Type B pancreatic cell (in vitro differentiated cells): ENCODE results near the gene RPS6KA5. TPM values are rescaled to one million over a fixed set of nuclear protein-coding genes. Genes with fewer than 3 reads are reported as not detected.

Experiments
- DNase-seq: peaks from one replicate; pipeline ENCODE4 v3.0.0; 2021; ENCODE audit warnings: mixed read lengths; ENCODE audit not compliant: unreplicated experiment; ENCODE audit errors: extremely low spot score
- H3K27ac Mint-ChIP-seq: 2 replicates; pipeline ENCODE4 v1.8.0; 2021; ENCODE audit warnings: mild to moderate bottlenecking, mixed read lengths
- H3K27me3 Mint-ChIP-seq: 2 replicates; pipeline ENCODE4 v1.8.0; 2021; ENCODE audit warnings: mixed read lengths
- H3K36me3 Mint-ChIP-seq: 2 replicates; pipeline ENCODE4 v1.8.0; 2021; ENCODE audit warnings: mixed read lengths
- H3K4me1 Mint-ChIP-seq: one replicate; pipeline ENCODE4 v1.8.0; 2021; ENCODE audit warnings: mixed read lengths; ENCODE audit not compliant: unreplicated experiment
- H3K4me3 Mint-ChIP-seq: 2 replicates; pipeline ENCODE4 v1.8.0; 2021; ENCODE audit warnings: mild to moderate bottlenecking, mixed read lengths
- H3K9me3 Mint-ChIP-seq: 2 replicates; pipeline ENCODE4 v1.8.0; 2021; ENCODE audit warnings: mixed read lengths
- total RNA-seq: library from RNA; stranded (reverse); gene quantifications from 2 replicates; pipeline ENCODE4 v1.2.1, GENCODE V29; 2021; ENCODE audit warnings: low replicate concordance
- TF ChIP-seq, protein P1 (sequence below): fragments of 200-600 bp; sonication (generic); conservative IDR thresholded peaks from 2 replicates; pipeline ENCODE4 v1.5.0; 2021; ENCODE audit warnings: antibody characterized with exemption, mild to moderate bottlenecking

Gene RPS6KA5
- total RNA-seq, 1 donor from 2014 or later, result 7.4 TPM

DNA sequence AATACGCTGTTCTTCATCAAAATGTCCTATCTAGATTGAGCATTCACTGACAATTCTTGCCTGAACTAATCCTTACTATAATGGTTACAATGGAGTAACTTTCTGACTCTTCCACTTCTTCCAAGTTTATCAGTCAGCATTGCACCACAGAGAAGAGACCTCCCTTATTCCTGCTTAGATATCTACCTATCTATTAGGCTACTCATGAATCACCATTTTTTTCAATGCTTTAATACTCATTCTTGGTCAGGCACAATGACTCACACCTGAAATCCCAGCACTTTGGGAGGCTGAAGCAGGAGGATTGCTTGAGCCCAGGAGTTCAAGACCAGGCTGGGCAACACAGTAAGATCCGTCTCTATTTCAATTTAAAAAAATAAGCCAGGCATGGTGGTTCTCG is 39.3 kb downstream of the RPS6KA5 start:
- no peak for DNase-seq
- Mint-ChIP-seq H3K36me3 (no peaks in the 10 kb centered on the region), H3K4me1 (no peaks in the 10 kb centered on the region), H3K27ac (no peak overlapping the region), H3K27me3 (no peaks in the 10 kb centered on the region), H3K9me3 (no peaks in the 10 kb centered on the region), H3K4me3 (no peak overlapping the region)
- TF ChIP-seq, protein P1, sequence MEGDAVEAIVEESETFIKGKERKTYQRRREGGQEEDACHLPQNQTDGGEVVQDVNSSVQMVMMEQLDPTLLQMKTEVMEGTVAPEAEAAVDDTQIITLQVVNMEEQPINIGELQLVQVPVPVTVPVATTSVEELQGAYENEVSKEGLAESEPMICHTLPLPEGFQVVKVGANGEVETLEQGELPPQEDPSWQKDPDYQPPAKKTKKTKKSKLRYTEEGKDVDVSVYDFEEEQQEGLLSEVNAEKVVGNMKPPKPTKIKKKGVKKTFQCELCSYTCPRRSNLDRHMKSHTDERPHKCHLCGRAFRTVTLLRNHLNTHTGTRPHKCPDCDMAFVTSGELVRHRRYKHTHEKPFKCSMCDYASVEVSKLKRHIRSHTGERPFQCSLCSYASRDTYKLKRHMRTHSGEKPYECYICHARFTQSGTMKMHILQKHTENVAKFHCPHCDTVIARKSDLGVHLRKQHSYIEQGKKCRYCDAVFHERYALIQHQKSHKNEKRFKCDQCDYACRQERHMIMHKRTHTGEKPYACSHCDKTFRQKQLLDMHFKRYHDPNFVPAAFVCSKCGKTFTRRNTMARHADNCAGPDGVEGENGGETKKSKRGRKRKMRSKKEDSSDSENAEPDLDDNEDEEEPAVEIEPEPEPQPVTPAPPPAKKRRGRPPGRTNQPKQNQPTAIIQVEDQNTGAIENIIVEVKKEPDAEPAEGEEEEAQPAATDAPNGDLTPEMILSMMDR, result no peak

DNA sequence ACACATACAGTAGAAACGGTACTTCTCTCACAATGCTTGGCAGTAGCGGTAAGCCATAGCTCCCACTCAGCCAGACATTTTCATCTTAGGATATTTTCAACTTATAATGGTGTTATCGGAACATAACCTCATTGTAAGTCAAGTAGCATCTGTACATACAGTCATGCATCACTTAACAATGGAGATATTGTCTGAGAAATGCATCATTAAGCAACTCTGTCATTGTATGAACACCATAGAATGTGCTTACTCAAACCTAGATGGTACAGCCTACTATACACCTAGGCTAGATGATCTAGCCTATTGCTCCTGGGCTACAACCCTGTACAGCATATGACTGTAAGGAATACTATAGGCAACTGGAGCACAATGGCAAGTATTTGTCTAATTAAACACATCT is 40.8 kb downstream of the RPS6KA5 start:
- TF ChIP-seq, protein P1, result no peak
- no peaks in the 10 kb centered on the region for H3K4me1 Mint-ChIP-seq
- no peak for DNase-seq
- no peaks in the 10 kb centered on the region for H3K9me3 Mint-ChIP-seq
- H3K4me3 Mint-ChIP-seq, result no peak overlapping the region
- no peaks in the 10 kb centered on the region for H3K27me3 Mint-ChIP-seq
- no peaks in the 10 kb centered on the region for H3K36me3 Mint-ChIP-seq
- H3K27ac Mint-ChIP-seq, result no peak overlapping the region

DNA sequence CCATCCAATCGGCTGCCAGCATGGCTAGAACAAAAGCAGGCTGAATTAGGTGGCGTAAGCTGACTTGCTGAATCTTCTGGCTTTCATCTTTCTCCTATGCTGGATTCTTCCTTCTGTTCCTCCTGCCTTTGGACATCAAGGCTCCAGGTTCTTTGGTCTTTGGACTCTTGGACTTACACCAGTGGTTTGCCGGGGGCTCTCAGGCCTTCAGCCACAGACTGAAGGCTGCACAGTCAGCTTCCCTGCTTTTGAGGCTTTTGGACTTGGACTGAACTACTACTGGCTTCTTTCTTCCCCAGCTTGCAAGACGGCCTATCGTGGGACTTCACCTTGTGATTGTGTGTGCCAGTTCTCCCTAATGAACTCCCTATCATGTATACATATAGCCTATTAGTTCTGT is 42.0 kb downstream of the RPS6KA5 start:
- no peaks in the 10 kb centered on the region for H3K4me1 Mint-ChIP-seq
- no peak overlapping the region for H3K4me3 Mint-ChIP-seq
- no peaks in the 10 kb centered on the region for H3K36me3 Mint-ChIP-seq
- no peak for DNase-seq
- no peaks in the 10 kb centered on the region for H3K27me3 Mint-ChIP-seq
- no peak overlapping the region for H3K27ac Mint-ChIP-seq
- H3K9me3 Mint-ChIP-seq, result no peaks in the 10 kb centered on the region
- TF ChIP-seq, protein P1, result no peak

DNA sequence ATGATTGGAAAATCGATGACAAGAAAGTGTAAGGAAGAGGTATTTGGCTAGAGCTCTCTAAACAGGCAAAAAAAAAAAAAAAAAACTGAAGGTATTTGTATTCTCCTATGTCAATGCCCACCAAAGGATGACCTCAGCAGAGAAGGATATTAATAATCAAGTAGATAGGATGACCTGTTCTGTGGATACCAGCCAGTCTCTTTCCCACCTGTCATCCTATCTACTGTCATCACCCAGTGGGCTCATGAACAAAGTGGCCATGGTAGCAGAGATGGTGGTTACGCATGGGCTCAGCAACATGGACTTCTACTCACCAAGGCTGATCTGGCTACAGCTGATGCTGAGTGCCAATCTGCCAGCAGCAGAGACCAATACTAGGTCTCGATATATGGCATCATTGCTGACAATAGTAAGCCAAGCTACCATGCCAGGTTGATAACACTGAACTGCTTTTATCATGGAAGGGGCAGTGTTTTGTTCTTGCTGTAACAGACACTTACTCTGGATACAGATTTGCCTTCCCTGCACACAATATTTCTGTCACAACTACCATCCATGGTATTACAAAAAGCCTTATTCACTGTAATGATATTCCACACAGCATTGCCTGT is 43.5 kb downstream of the RPS6KA5 start:
- H3K9me3 Mint-ChIP-seq, result no peaks in the 10 kb centered on the region
- H3K4me3 Mint-ChIP-seq, result no peak overlapping the region
- H3K27me3 Mint-ChIP-seq, result no peaks in the 10 kb centered on the region
- H3K4me1 Mint-ChIP-seq, result no peaks in the 10 kb centered on the region
- no peak overlapping the region for H3K27ac Mint-ChIP-seq
- no peak for DNase-seq
- TF ChIP-seq, protein P1, result no peak
- H3K36me3 Mint-ChIP-seq, result no peaks in the 10 kb centered on the region

DNA sequence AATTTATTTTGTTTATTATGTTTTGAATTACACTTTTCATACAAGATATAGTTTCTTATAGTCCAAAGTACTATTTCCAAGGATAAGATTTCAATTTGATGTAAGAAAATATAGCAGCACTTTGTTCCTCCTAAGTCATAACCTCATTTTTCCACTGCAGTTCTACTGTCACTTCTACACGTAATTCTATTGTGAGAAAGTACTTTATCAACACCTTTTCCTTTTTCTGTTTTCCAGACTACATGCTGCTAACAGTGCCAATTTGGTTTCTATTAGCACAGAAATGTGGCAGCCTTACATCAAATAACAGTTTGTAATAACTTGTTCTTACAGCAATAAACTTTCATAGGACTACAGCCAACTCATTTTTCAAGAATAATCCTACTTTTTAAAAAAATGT is 45.0 kb downstream of the RPS6KA5 start:
- Mint-ChIP-seq H3K27me3 (no peaks in the 10 kb centered on the region), H3K4me3 (no peak overlapping the region), H3K27ac (no peak overlapping the region), H3K9me3 (no peaks in the 10 kb centered on the region), H3K4me1 (no peaks in the 10 kb centered on the region), H3K36me3 (no peaks in the 10 kb centered on the region)
- DNase-seq, result no peak
- TF ChIP-seq, protein P1, result no peak

DNA sequence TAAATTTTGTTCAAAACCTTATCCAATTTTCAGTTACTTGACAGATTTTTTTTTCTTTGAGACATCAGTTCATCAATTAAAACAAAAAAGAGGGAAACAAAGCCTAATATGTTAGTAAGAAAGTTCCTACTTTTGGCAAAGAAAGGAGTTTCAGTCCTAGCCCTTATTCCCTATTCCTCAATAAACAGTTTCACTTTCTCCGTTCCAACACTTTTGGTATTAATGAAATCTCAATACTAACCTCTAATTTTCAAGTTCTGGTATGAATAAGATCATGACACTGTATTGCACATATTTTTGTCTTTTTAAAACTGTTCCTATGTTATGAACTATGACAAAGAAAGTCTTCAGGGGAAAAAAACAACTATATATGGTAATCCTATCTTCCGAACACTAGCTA is 48.4 kb downstream of the RPS6KA5 start:
- DNase-seq, result no peak
- H3K4me3 Mint-ChIP-seq, result no peak overlapping the region

More for the DNA sequence above, 48.4 kb downstream of the RPS6KA5 start:
- Mint-ChIP-seq H3K27me3 (no peaks in the 10 kb centered on the region), H3K4me1 (peaks cover 9% of the 10 kb centered on the region), H3K36me3 (no peaks in the 10 kb centered on the region), H3K9me3 (no peaks in the 10 kb centered on the region), H3K27ac (no peak overlapping the region)
- TF ChIP-seq, protein P1, result no peak
